Natural killer cell (primary cell): Measurements from ENCODE around the gene NUF2. TPM values are rescaled to one million over a fixed set of nuclear protein-coding genes. Genes with fewer than 3 reads are reported as not detected.

Experiments
- ATAC-seq, 3 donors: fragments of 150-1000 bp in 2 of 3; fragments of 200-7000 bp in 1 of 3; cut with Tn5 transposase; 1 replicate in 1 of 3; 2 replicates in 2 of 3; pipeline ENCODE4 v1.10.0; 2021; ENCODE audit warnings: mild to moderate bottlenecking in 2 of 3, moderate library complexity in 2 of 3
- DNase-seq, 2 donors: peaks; one replicate each; pipeline versions ENCODE4 v3.0.0 to v3.0.0-alpha.2; 2013 to 2021; ENCODE audit warnings: mixed read lengths in 1 of 2
- H3K27ac ChIP-seq: one replicate; pipeline ENCODE4 v1.5.1; 2013; ENCODE audit warnings: mild to moderate bottlenecking, low read length
- H3K27me3 ChIP-seq: one replicate; pipeline ENCODE4 v1.6.1; 2013; ENCODE audit warnings: low read length; ENCODE audit not compliant: control insufficient read depth, insufficient read depth
- H3K36me3 ChIP-seq: one replicate; pipeline ENCODE4 v1.6.1; 2013; ENCODE audit warnings: low read length; ENCODE audit not compliant: control insufficient read depth, insufficient read depth
- H3K4me1 ChIP-seq: one replicate; pipeline ENCODE4 v1.6.1; 2013; ENCODE audit warnings: low read length; ENCODE audit not compliant: control insufficient read depth, insufficient read depth
- H3K4me3 ChIP-seq: one replicate; pipeline ENCODE4 v1.5.1; 2013; ENCODE audit warnings: low read length
- H3K9me3 ChIP-seq: one replicate; pipeline ENCODE4 v1.6.1; 2013; ENCODE audit warnings: low read length; ENCODE audit not compliant: control insufficient read depth, insufficient read depth
- H3K27ac Mint-ChIP-seq, 2 donors: one replicate each; pipeline ENCODE4 v1.8.0; 2022; ENCODE audit warnings: mild to moderate bottlenecking in 2 of 2, mixed read lengths in 2 of 2, moderate library complexity in 1 of 2
- H3K27me3 Mint-ChIP-seq, 2 donors: one replicate each; pipeline ENCODE4 v1.8.0; 2022; ENCODE audit warnings: low read depth in 2 of 2, mixed read lengths in 2 of 2
- H3K36me3 Mint-ChIP-seq: one replicate; pipeline ENCODE4 v1.8.0; 2022; ENCODE audit warnings: mixed read lengths
- H3K4me1 Mint-ChIP-seq, 2 donors: one replicate each; pipeline ENCODE4 v1.8.0; 2022; ENCODE audit warnings: mixed read lengths in 2 of 2
- H3K4me3 Mint-ChIP-seq: one replicate; pipeline ENCODE4 v1.8.0; 2022; ENCODE audit warnings: mild to moderate bottlenecking, moderate library complexity, mixed read lengths
- H3K9me3 Mint-ChIP-seq, 2 donors: one replicate each; pipeline ENCODE4 v1.8.0; 2022; ENCODE audit warnings: mixed read lengths in 2 of 2
- CTCF ChIP-seq: fragments of 200-600 bp; IDR thresholded peaks from one replicate; pipeline ENCODE4 v1.8.0; 2022; ENCODE audit warnings: antibody characterized with exemption
- WGBS: methylation state at CpG from one replicate; pipeline ENCODE4 v1.1.7; 2013; ENCODE audit warnings: missing lambda C conversion rate; ENCODE audit not compliant: insufficient coverage; 5-methylcytosine and 5-hydroxymethylcytosine counted together
- intact Hi-C: fragments of 100-400 bp; cut with micrococcal nuclease; formaldehyde crosslinking; loops from one replicate; pipeline ENCODE4 v1.14.2; 2022
- total RNA-seq, 4 donors: library from RNA; stranded (reverse); fragments of 120-200 nt in 1 of 4; gene quantifications; one replicate each; pipeline versions ENCODE4 v1.2.3 to v1.2.4, GENCODE V29; 2013 to 2022

The NUF2 gene
- total RNA-seq, 3 donors from 2014 or later (not counting 1 experiment from before 2014, with no cell fraction given): 2.5 to 5.6 (median 2.7) TPM

GRCh38 chr1:163335216-163335615 lies 13.5 kb downstream of the NUF2 start:
- ATAC-seq (no peak), DNase-seq (no peak)
- peaks cover 3% of the 10 kb centered on the region for H3K36me3 ChIP-seq
- Mint-ChIP-seq H3K36me3 (peaks cover 28% of the 10 kb centered on the region), H3K9me3 (no peaks in the 10 kb centered on the region), H3K27me3 (no peaks in the 10 kb centered on the region), H3K4me1 (no peaks in the 10 kb centered on the region), H3K27ac (no peak overlapping the region), H3K4me3 (no peak overlapping the region)
- H3K27ac ChIP-seq: no peak overlapping the region
- WGBS: no CpG with 5 or more reads among the region's 1 CpG
- no peak overlapping the region for H3K4me3 ChIP-seq
- H3K4me1 ChIP-seq: no peaks in the 10 kb centered on the region
- no peak for TF ChIP-seq CTCF
- intact Hi-C loops: no loop called here
- H3K9me3 ChIP-seq: no peaks in the 10 kb centered on the region
- no peaks in the 10 kb centered on the region for H3K27me3 ChIP-seq

- H3K4me3 Mint-ChIP-seq: no peak overlapping the region
- H3K4me1 Mint-ChIP-seq: no peaks in the 10 kb centered on the region
- TF ChIP-seq CTCF: no peak
- 100% methylated on average over 1 of the region's 1 CpG for WGBS
- H3K36me3 Mint-ChIP-seq: peaks cover 16% of the 10 kb centered on the region
- Histone ChIP-seq H3K27ac (no peak overlapping the region), H3K4me3 (no peak overlapping the region), H3K36me3 (peaks cover under 1% of the 10 kb centered on the region), H3K27me3 (no peaks in the 10 kb centered on the region), H3K4me1 (no peaks in the 10 kb centered on the region), H3K9me3 (no peaks in the 10 kb centered on the region)
- H3K27ac Mint-ChIP-seq: no peak overlapping the region
- no peaks in the 10 kb centered on the region for H3K9me3 Mint-ChIP-seq
- intact Hi-C loops: no loop called here
- ATAC-seq: no peak
- DNase-seq: no peak
- H3K27me3 Mint-ChIP-seq: no peaks in the 10 kb centered on the region
Measured at GRCh38 chr1:163337631-163338030, 15.9 kb downstream of the NUF2 start.

- Histone ChIP-seq H3K27ac (no peak overlapping the region), H3K4me1 (no peaks in the 10 kb centered on the region), H3K36me3 (no peaks in the 10 kb centered on the region), H3K9me3 (no peaks in the 10 kb centered on the region), H3K4me3 (no peak overlapping the region), H3K27me3 (no peaks in the 10 kb centered on the region)
- Mint-ChIP-seq H3K4me1 (no peaks in the 10 kb centered on the region), H3K9me3 (no peaks in the 10 kb centered on the region), H3K27me3 (no peaks in the 10 kb centered on the region), H3K4me3 (no peak overlapping the region), H3K27ac (no peak overlapping the region), H3K36me3 (no peaks in the 10 kb centered on the region)
- no peak for TF ChIP-seq CTCF
- DNase-seq: no peak
- intact Hi-C loops: no loop called here
- WGBS: 97% methylated on average over 3 of the region's 4 CpGs
- ATAC-seq: no peak
Measured at GRCh38 chr1:163346326-163346870, 24.6 kb downstream of the NUF2 start.

- Mint-ChIP-seq H3K36me3 (no peaks in the 10 kb centered on the region), H3K4me3 (no peak overlapping the region), H3K27ac (no peak overlapping the region), H3K4me1 (no peaks in the 10 kb centered on the region), H3K27me3 (no peaks in the 10 kb centered on the region), H3K9me3 (no peaks in the 10 kb centered on the region)
- H3K27ac ChIP-seq: no peak overlapping the region
- WGBS: 100% methylated on average over 1 of the region's 2 CpGs
- ATAC-seq (no peak), DNase-seq (no peak)
- intact Hi-C loops: no loop called here
- no peaks in the 10 kb centered on the region for H3K9me3 ChIP-seq
- H3K4me1 ChIP-seq: no peaks in the 10 kb centered on the region
- no peaks in the 10 kb centered on the region for H3K36me3 ChIP-seq
- H3K27me3 ChIP-seq: no peaks in the 10 kb centered on the region
- no peak overlapping the region for H3K4me3 ChIP-seq
- TF ChIP-seq CTCF: no peak
Measured at GRCh38 chr1:163347106-163347505, 25.4 kb downstream of the NUF2 start.
